GM11168 (cell line): ENCODE data around the gene SHC3.

Source experiments
- in situ Hi-C: fragments of 300-500 bp; cut with MboI; formaldehyde crosslinking; loops from one replicate; pipeline ENCODE4 v1.12.0; 2022; ENCODE audit warnings: low sequenced_read_pairs; ENCODE audit not compliant: unreplicated experiment

The SHC3 gene

DNA sequence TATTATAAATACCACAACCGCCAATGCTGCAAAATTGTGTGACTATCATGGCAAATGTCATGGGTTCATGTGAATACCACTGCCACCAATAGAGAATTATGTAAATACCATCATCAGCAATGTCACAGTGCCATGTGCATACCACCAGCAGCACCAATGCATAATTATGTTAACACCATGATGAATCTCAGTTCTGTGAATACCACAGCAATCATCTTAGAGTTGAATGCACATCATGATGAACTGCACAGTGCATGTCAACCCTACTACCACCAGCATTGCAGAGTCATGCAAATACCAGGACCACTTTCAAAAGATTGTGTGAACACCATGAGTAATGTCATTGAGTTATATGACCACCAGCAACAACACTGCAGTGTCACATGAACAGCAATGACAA, 63.2 kb downstream of the SHC3 start:
- in situ Hi-C loops = no loop called here

DNA sequence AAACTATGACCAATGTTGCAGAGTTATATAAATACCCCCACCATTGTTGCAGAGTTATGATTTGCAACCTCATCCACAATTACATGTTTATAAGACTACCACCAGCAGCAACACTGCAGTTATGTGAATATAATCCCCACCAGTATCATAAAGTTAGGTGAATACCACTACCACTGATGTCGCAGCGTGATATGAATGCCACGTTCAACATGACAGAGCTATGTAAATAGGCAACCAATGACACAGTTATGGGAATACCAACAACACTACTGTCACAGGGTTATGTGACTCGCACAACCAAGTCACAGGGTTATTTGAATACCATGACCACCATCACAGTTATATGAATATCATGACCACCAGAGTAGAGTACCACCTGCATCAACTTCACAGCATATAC, 63.9 kb downstream of the SHC3 start:
- in situ Hi-C loops = no loop called here

GRCh38 chr9:89113851-89114250, 64.8 kb downstream of the SHC3 start:
- in situ Hi-C loops = no loop called here

- in situ Hi-C loops = no loop called here
Measured at GRCh38 chr9:89112243-89112642, 66.4 kb downstream of the SHC3 start.

DNA sequence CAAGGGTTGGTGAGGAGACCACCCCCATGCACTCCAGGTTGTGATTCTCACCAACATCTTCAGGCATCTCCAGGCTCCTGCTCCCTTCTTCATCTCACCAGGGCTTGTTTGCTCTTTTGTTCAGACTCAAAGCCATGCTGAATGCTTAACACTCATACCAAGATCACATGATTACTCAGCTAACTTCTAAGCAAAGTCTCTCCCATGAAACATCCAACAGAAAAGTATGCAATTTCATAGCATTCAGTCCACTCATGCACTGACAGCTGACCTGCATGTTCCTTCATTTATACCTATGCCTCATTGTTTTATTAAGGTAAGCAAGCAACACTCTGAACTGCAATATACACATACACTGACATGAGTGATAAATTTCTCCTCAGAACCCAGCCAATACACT, 69.0 kb downstream of the SHC3 start:
- in situ Hi-C loops = no loop called here

- in situ Hi-C loops = no loop called here
Measured at GRCh38 chr9:89107406-89107805, 71.2 kb downstream of the SHC3 start.

GRCh38 chr9:89106224-89106851, 72.3 kb downstream of the SHC3 start:
- in situ Hi-C loops = no loop called here

DNA sequence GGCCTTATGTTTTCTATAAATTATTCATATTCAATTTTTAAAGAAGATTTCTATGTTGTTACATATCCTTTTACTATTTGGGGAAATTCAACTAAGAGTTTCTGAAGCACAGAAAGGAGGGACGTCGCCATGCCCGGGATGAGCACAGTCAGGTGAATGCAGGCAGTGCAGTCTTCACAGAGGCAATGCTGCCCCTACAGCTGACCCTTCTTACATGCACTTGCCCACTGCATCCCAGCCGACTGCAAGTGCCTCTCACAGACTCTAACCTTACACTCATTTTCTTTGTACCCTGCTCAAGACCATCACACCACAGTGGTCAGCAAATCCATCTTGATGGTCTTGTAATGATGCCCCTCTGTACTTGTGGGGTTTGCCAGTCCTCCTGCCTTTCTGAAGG, 73.8 kb downstream of the SHC3 start:
- in situ Hi-C loops = no loop called here

- in situ Hi-C loops = no loop called here
Measured at GRCh38 chr9:89097219-89097618, 81.4 kb downstream of the SHC3 start.

GRCh38 chr9:89096807-89097206, 81.8 kb downstream of the SHC3 start:
- in situ Hi-C loops = no loop called here

GRCh38 chr9:89095761-89096528, 82.7 kb downstream of the SHC3 start:
- in situ Hi-C loops = no loop called here

DNA sequence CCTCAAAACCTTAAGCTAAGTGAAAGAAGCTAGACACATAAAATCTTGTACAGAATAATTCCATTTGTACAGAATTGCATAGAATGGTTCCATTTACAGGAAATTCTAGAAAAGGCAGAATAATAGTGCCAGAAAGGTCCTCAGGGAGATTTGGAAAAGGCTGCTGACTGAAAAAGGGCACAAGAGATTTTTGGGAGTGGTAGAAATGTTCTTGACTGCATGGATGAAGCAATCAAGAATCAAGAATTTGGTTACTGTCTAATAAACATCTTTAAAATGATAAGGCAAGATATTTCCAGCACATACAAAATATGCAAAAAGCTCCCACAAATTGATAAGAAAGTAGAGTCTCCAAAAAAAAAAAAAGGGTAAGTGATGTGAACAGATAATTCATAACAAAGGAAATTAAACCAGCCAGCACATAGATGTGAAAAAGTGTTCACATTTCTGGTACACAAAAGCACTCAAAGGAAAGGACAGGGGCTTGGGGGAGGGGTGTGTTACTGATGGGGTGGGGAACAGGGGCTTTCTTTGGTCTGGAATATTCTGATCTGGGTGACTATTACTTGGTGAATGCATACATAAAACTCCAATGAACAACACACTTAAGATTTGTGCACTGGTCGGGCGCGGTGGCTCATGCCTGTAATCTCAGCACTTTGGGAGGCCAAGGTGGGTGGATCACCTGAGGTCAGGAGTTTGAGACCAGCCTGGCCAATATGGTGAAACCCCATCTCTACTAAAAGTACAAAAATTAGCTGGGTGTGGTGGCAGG, 85.2 kb downstream of the SHC3 start:
- in situ Hi-C loops = no loop called here

- in situ Hi-C loops = no loop called here
Measured at GRCh38 chr9:89089176-89089575, 89.4 kb downstream of the SHC3 start.

GRCh38 chr9:89083626-89084025, 95.0 kb downstream of the SHC3 start:
- in situ Hi-C loops = no loop called here

DNA sequence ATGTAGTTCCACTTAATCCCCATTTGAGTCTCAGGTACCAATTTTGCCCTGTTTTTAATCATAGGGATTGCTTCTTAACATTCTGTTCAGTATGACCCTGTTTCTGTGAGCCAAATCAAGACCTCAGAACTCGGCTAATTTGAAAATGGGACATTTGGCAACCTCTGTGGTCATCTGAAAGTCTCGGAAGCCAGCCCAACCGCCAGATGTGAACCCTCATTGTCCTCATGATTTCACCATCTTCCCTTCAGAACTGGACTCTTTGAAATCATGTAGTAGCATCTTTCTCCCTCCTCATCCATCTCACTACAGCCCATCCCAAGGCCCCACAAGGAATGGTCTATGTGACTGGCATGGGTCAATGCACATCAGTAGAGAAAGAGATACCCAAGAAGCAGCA, 98.4 kb downstream of the SHC3 start:
- in situ Hi-C loops = no loop called here

- in situ Hi-C loops = no loop called here
Measured at GRCh38 chr9:89079391-89079790, 99.2 kb downstream of the SHC3 start.

GRCh38 chr9:89078860-89079259, 99.8 kb downstream of the SHC3 start:
- in situ Hi-C loops = no loop called here

- in situ Hi-C loops = no loop called here
Measured at GRCh38 chr9:89078421-89078820, 100.2 kb downstream of the SHC3 start.

GRCh38 chr9:89077519-89077918, 101.1 kb downstream of the SHC3 start:
- in situ Hi-C loops = no loop called here

GRCh38 chr9:89073397-89073796, 105.2 kb downstream of the SHC3 start:
- in situ Hi-C loops = no loop called here

GRCh38 chr9:89071591-89071990, 107.0 kb downstream of the SHC3 start:
- in situ Hi-C loops = no loop called here
